Tibial nerve (tissue), 4 donors: ENCODE data around the gene OSCP1. TPM values are rescaled to one million over a fixed set of nuclear protein-coding genes. Genes with fewer than 3 reads are reported as not detected.

Source experiments
- DNase-seq, 2 donors: peaks; one replicate each; pipeline ENCODE4 v3.0.0-alpha.2; 2019; ENCODE audit warnings: low spot score in 2 of 2
- H3K27ac ChIP-seq, 4 donors: fragments of 200-600 bp; sonication (generic) in 3 of 4; one replicate each; pipeline ENCODE4 v1.5.1; 2017 to 2019; ENCODE audit warnings: mild to moderate bottlenecking in 1 of 4
- H3K27me3 ChIP-seq, 2 donors: fragments of 200-600 bp; sonication (generic) in 1 of 2; one replicate each; pipeline versions ENCODE4 v1.5.1 to v1.6.0; 2017 to 2019
- H3K36me3 ChIP-seq, 3 donors: fragments of 200-600 bp; sonication (generic); one replicate each; pipeline ENCODE4 v1.5.1; 2018 to 2019
- H3K4me1 ChIP-seq, 4 donors: fragments of 200-600 bp; sonication (generic) in 3 of 4; one replicate each; pipeline ENCODE4 v1.5.1; 2017 to 2019
- H3K4me3 ChIP-seq, 4 donors: fragments of 200-600 bp; sonication (generic) in 3 of 4; one replicate each; pipeline ENCODE4 v1.5.1; 2017 to 2019; ENCODE audit warnings: mild to moderate bottlenecking in 1 of 4, moderate library complexity in 1 of 4
- H3K9me3 ChIP-seq, 4 donors: fragments of 200-600 bp; sonication (generic) in 3 of 4; one replicate each; pipeline ENCODE4 v1.5.1; 2017 to 2019
- EP300 ChIP-seq, 2 donors: sonication (generic); formaldehyde crosslinking; IDR thresholded peaks; one replicate each; pipeline ENCODE4 v1.6.1; 2017; ENCODE audit warnings: antibody characterized with exemption in 2 of 2, mild to moderate bottlenecking in 1 of 2
- POLR2A ChIP-seq, 2 donors: fragments of 450-650 bp; IDR thresholded peaks; one replicate each; pipeline ENCODE4 v1.6.1; 2017; ENCODE audit warnings: antibody characterized with exemption in 2 of 2, mild to moderate bottlenecking in 2 of 2, moderate library complexity in 2 of 2
- WGBS, 2 donors: methylation state at CpG; one replicate each; pipeline ENCODE4 v1.1.5; 2018; 5-methylcytosine and 5-hydroxymethylcytosine counted together
- total RNA-seq, 4 donors: library from RNA; depleted of rRNA; stranded (reverse); fragments of >200 nt; gene quantifications; one replicate each; pipeline ENCODE4 v1.1.0, GENCODE V29; 2016
- TF ChIP-seq, protein P1 (sequence below), 5 experiments: fragments of 200-600 bp in 3 of 5; fragments of 450-650 bp in 2 of 5; sonication (generic) in 3 of 5; IDR thresholded peaks; one replicate each; pipeline ENCODE4 v1.5.1; 2016 to 2019; ENCODE audit warnings: antibody characterized with exemption in 5 of 5, mild to moderate bottlenecking in 3 of 5, moderate library complexity in 2 of 5

OSCP1 gene
- total RNA-seq, 4 donors from 2014 or later: 7.2 to 32.4 (median 17.6) TPM

DNA sequence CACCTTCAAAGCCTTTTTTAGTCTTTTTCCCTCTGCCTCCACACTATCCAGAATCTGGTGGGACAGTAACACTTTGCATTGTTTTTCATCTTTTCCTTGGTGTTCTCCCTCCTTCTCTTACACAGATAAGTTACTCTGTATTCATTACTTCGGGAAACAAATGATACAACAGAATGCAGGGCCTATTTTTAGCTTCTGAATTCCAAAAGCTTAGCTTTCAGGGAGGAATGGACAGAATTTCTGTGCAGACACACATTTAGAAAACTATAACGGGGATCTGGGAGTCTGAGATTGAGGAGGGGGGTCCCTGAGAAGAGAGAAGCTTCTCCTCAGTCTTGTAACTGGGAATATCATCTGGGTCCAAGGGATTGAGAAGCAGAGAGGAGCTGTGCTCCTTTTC lies 61.0 kb downstream of the OSCP1 start:
- H3K36me3 ChIP-seq: peaks cover 0 to 47% (median 20%) of the 10 kb centered on the region in 3 donors
- peak overlapping the region; percentile 92 to 97 (median 96) for H3K27ac ChIP-seq
- DNase-seq: no peak
- TF ChIP-seq, protein P1, sequence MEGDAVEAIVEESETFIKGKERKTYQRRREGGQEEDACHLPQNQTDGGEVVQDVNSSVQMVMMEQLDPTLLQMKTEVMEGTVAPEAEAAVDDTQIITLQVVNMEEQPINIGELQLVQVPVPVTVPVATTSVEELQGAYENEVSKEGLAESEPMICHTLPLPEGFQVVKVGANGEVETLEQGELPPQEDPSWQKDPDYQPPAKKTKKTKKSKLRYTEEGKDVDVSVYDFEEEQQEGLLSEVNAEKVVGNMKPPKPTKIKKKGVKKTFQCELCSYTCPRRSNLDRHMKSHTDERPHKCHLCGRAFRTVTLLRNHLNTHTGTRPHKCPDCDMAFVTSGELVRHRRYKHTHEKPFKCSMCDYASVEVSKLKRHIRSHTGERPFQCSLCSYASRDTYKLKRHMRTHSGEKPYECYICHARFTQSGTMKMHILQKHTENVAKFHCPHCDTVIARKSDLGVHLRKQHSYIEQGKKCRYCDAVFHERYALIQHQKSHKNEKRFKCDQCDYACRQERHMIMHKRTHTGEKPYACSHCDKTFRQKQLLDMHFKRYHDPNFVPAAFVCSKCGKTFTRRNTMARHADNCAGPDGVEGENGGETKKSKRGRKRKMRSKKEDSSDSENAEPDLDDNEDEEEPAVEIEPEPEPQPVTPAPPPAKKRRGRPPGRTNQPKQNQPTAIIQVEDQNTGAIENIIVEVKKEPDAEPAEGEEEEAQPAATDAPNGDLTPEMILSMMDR (IDR thresholded peaks at IDR 0.05): no peak
- no peak for TF ChIP-seq EP300 (IDR thresholded peaks at IDR 0.05)
- TF ChIP-seq POLR2A (IDR thresholded peaks at IDR 0.05): no peak
- no peak overlapping the region for H3K4me3 ChIP-seq
- peaks cover 0 to 39% (median 26%) of the 10 kb centered on the region in 4 donors for H3K4me1 ChIP-seq
- H3K9me3 ChIP-seq: no peaks in the 10 kb centered on the region
- WGBS, 2 donors: 62 to 65% methylated on average over 2 of the region's 2 CpGs
- no peaks in the 10 kb centered on the region for H3K27me3 ChIP-seq

DNA sequence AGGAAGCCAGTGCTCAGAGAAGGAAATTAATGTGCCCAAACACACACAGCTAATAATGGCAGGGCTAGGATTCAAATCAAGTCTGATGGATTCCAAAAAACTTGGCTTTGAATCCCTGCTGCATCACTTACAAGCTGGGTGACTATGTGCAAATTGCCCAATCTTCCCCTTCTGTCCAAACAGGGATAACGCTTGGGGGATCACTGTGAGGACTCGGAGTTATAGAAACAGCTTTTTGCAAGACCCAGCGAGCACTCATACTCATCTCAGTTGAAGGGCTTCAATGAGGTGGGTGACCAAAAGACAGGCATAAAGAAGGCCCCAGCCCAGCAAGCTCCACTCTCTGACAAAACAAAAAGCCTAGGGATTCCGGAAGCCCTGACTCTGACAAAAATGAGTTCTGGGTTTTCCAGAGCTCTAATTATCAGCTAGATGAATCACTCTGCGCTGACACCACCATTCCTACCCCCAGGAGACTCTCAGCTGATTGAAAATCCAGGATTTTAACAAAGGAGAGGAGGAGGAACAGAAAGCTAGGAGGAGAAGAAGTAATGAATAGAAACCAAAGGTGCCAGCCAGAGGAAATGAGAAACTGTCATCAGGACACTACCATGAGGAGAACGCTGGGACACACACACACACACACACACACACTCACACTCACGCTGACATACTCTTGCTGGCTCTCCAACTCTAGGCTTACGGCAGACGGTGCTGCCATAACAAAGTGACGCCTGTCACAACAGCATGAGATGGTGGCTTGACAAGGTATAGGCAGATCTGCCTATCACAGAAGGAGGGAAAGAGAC lies 62.9 kb downstream of the OSCP1 start:
- WGBS, 2 donors: 47 to 51% methylated on average over 10 of the region's 10 CpGs
- peaks cover 0 to 28% (median 9%) of the 10 kb centered on the region in 3 donors for H3K36me3 ChIP-seq
- peak overlapping the region; percentile 92 to 97 (median 96) for H3K27ac ChIP-seq
- H3K4me1 ChIP-seq: peaks cover 0 to 56% (median 36%) of the 10 kb centered on the region in 4 donors
- no peak for TF ChIP-seq POLR2A (IDR thresholded peaks at IDR 0.05)
- TF ChIP-seq, protein P1 (IDR thresholded peaks at IDR 0.05): peak in 1 of 5 experiments; percentile 4
- no peaks in the 10 kb centered on the region for H3K27me3 ChIP-seq
- DNase-seq: peak in 1 of 2 donors; percentile 66
- H3K9me3 ChIP-seq: no peaks in the 10 kb centered on the region
- peak overlapping the region in 1 of 4 donors; percentile 88 for H3K4me3 ChIP-seq

DNA sequence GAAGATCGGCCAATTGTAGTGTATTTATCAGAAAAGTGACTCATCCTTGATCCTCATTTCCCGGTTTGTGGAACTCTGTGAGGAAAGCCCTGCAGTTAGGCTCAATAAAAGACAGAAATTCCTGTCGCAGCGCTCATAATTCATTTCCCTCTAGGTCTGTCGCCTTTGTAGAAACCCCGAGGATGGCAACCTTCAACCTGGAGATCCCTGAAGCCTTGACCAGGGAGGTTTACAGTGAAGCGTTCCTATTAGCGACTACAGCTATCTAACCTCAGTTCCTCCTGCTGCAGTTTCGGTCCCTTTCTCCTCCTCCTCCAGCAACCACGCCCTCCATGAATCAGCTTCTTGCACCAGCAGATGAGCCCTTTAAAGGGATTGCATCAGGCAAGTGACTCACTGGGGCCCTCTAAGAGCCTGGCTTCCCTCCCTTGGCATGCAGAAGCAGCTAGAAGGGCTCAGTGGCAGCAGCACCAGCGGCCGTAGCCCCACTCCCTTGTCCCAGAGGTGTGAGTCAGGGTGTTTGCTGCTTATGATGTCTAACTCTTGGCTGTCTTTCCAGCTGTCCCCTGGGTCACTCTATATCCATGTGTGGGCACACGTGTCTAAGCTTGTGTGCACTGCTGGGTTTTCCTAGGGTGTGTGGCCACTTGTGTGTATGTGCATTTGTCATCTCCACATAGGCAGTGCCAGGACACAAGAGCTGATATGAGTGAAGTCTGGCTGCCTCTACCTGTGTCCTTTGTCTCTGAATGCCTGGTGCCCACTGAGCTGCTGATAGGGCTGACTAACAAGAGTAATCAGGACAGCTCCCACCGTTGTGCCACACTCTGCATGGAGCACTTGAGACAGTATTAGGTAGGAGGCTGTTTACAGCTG lies 63.7 kb downstream of the OSCP1 start:
- DNase-seq: peak; percentile 89 to 95
- H3K36me3 ChIP-seq: peaks cover 0 to 19% (median 6%) of the 10 kb centered on the region in 3 donors
- no peaks in the 10 kb centered on the region for H3K27me3 ChIP-seq
- H3K4me1 ChIP-seq: peaks cover 0 to 62% (median 36%) of the 10 kb centered on the region in 4 donors
- 1 to 2% methylated on average over 14 of the region's 14 CpGs for WGBS, 2 donors
- peak; percentile 83 to 98 for TF ChIP-seq EP300 (IDR thresholded peaks at IDR 0.05)
- TF ChIP-seq, protein P1 (IDR thresholded peaks at IDR 0.05): no peak
- TF ChIP-seq POLR2A (IDR thresholded peaks at IDR 0.05): peak; percentile 73 to 85
- H3K27ac ChIP-seq: peak overlapping the region; percentile 92 to 97 (median 96)
- H3K9me3 ChIP-seq: no peaks in the 10 kb centered on the region
- H3K4me3 ChIP-seq: peak overlapping the region; percentile 42 to 91 (median 81)

DNA sequence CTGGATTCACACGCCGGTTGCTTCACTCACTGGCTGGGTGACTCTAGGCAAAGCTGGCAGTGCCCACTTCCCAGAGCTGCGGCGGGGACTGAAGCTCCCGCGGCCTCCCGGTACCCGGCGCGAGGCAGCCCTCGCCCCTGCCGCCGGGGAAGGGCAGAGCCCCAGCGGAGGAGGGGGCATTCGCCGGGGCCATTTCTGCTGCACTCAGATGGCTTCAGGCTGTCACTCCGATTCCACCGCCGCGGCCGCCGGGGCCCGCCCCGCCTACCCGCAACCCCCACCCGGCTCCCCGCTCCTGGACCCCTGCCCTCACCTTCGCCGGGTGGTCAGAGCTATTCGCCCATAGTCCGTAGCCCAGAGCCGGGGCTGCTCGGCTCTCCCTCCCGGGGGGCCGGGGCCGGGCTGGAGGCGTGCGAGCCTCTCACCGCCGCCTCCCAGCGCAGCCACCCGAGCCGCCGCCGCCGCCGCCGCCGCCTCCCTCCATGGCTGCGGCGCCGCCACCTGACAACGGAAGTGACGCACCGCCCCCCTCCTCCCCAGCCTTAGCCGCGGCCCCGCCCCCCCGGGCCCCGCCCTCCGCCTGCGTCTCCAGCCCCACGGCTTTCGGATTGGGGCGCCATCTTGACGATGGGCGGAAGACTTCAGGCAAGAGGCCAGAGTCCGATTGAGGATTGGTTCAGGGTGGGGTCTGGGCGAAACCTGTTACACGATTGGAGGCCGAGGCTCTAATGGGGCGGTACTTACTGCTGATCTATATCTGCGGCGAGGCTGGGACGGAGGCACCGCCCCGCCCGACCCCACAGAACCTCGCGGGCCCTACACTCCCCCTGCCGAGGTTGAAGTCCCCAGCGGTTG lies 64.6 kb downstream of the OSCP1 start, which contains the start of gene STK40:
TSS of gene STK40 (minus strand) at position 515 of the 855 bp plus-strand sequence. CDS start 24,592 bp downstream, outside the sequence.
- TF ChIP-seq POLR2A (IDR thresholded peaks at IDR 0.05) (peak; percentile 78 to 94), EP300 (IDR thresholded peaks at IDR 0.05) (peak in 1 of 2 donors; percentile 42)
- TF ChIP-seq, protein P1 (IDR thresholded peaks at IDR 0.05): peak in 1 of 5 experiments; percentile 10
- peak; percentile 96 to 97 for DNase-seq
- H3K4me3 ChIP-seq: peak within 1 kb of the TSS; percentile 74 to 91 (median 90)
- H3K27ac ChIP-seq: peak within 1 kb of the TSS; percentile 92 to 97 (median 96)
- peaks cover 0 to 10% (median 0%) of the 10 kb centered on the region in 3 donors for H3K36me3 ChIP-seq
- no peaks in the 10 kb centered on the region for H3K9me3 ChIP-seq
- H3K27me3 ChIP-seq: no peaks in the 10 kb centered on the region
- 0 to 1% methylated on average over 29 to 33 of the region's 82 CpGs for WGBS, 2 donors
- H3K4me1 ChIP-seq: peaks cover 0 to 67% (median 36%) of the 10 kb centered on the region in 4 donors
